H1 (cell line): Measurements from ENCODE around the gene SLX4IP.

ENCODE experiments used
- BCL11A ChIP-seq, 2 experiments: IDR thresholded peaks; one replicate each; pipeline ENCODE4 v1.6.1; 2011; ENCODE audit warnings: low read depth in 2 of 2, low read length in 2 of 2, mild to moderate bottlenecking in 2 of 2
- BRCA1 ChIP-seq: IDR thresholded peaks from 2 replicates; pipeline ENCODE4 v1.6.1; 2012; ENCODE audit warnings: low read depth, low read length, improper control_type of control experiment
- E2F6 ChIP-seq: IDR thresholded peaks from 2 replicates; pipeline ENCODE4 v1.6.1; 2012; ENCODE audit warnings: inconsistent platforms
- EP300 ChIP-seq, 2 experiments: IDR thresholded peaks; 1 replicate in 1 of 2; 2 replicates in 1 of 2; pipeline ENCODE4 v1.6.1; 2011 to 2012; ENCODE audit warnings: low read depth in 2 of 2, low read length in 2 of 2, mild to moderate bottlenecking in 2 of 2, borderline replicate concordance in 1 of 2, inconsistent platforms in 1 of 2, moderate library complexity in 1 of 2
- MAX ChIP-seq: IDR thresholded peaks from 2 replicates; pipeline ENCODE4 v1.6.1; 2012; ENCODE audit warnings: inconsistent platforms
- POLR2A ChIP-seq, 2 experiments: IDR thresholded peaks; 1 replicate in 1 of 2; 2 replicates in 1 of 2; pipeline ENCODE4 v1.6.1; 2011; ENCODE audit warnings: low read depth in 2 of 2, low read length in 2 of 2, mild to moderate bottlenecking in 2 of 2; ENCODE audit errors: control extremely low read depth in 1 of 2
- POLR2AphosphoS5 ChIP-seq: IDR thresholded peaks from 2 replicates; pipeline ENCODE4 v1.6.1; 2011; ENCODE audit warnings: low read depth, low read length
- RFX5 ChIP-seq: IDR thresholded peaks from 2 replicates; pipeline ENCODE4 v1.6.1; 2011; ENCODE audit warnings: low read depth, low read length, improper control_type of control experiment, borderline replicate concordance
- RNF2 ChIP-seq: fragments of 200-900, 300-1000 bp; sonication (generic); IDR thresholded peaks from 2 replicates; pipeline ENCODE4 v1.7.1; 2016; ENCODE audit warnings: borderline replicate concordance, low read depth, mild to moderate bottlenecking, antibody characterized with exemption, low read length; ENCODE audit not compliant: poor library complexity, severe bottlenecking; ENCODE audit errors: missing control alignments
- TCF12 ChIP-seq: IDR thresholded peaks from 2 replicates; pipeline ENCODE4 v1.6.1; 2011; ENCODE audit warnings: low read depth, mild to moderate bottlenecking, low read length
- TF ChIP-seq, protein P1 (sequence below), 3 experiments: IDR thresholded peaks; 1 replicate in 2 of 3; 2 replicates in 1 of 3; pipeline versions ENCODE4 v1.5.1 to v1.6.1; 2011; ENCODE audit warnings: low read length in 3 of 3, mild to moderate bottlenecking in 3 of 3, inconsistent platforms in 2 of 3, low read depth in 1 of 3, moderate library complexity in 1 of 3; ENCODE audit not compliant: insufficient read depth in 1 of 3; ENCODE audit errors: control extremely low read depth in 1 of 3

- no peak for TF ChIP-seq MAX
- TF ChIP-seq EP300 (IDR thresholded peaks at IDR 0.05; ENCODE audit: borderline replicate concordance in 1 of 2, low read depth in 2 of 2, low read length in 2 of 2), result no peak
- no peak for TF ChIP-seq POLR2AphosphoS5
- TF ChIP-seq E2F6, result no peak
- no peak for TF ChIP-seq RNF2
- TF ChIP-seq RFX5, result no peak
- no peak for TF ChIP-seq BRCA1
- TF ChIP-seq, protein P1, sequence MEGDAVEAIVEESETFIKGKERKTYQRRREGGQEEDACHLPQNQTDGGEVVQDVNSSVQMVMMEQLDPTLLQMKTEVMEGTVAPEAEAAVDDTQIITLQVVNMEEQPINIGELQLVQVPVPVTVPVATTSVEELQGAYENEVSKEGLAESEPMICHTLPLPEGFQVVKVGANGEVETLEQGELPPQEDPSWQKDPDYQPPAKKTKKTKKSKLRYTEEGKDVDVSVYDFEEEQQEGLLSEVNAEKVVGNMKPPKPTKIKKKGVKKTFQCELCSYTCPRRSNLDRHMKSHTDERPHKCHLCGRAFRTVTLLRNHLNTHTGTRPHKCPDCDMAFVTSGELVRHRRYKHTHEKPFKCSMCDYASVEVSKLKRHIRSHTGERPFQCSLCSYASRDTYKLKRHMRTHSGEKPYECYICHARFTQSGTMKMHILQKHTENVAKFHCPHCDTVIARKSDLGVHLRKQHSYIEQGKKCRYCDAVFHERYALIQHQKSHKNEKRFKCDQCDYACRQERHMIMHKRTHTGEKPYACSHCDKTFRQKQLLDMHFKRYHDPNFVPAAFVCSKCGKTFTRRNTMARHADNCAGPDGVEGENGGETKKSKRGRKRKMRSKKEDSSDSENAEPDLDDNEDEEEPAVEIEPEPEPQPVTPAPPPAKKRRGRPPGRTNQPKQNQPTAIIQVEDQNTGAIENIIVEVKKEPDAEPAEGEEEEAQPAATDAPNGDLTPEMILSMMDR (IDR thresholded peaks at IDR 0.05; ENCODE audit: control extremely low read depth in 1 of 3, insufficient read depth in 1 of 3, low read depth in 1 of 3, low read length in 3 of 3), result no peak
- TF ChIP-seq POLR2A (IDR thresholded peaks at IDR 0.05; ENCODE audit: control extremely low read depth in 1 of 2, low read depth in 2 of 2, low read length in 2 of 2), result no peak
- TF ChIP-seq TCF12, result no peak
- no peak for TF ChIP-seq BCL11A (IDR thresholded peaks at IDR 0.05; ENCODE audit: low read depth in 2 of 2, low read length in 2 of 2)
These were observed 191.8 kb downstream of the SLX4IP start for GRCh38 chr20:10626896-10627295.
